ENCODE measurements around the gene GPR33. TPM values are rescaled to one million over a fixed set of nuclear protein-coding genes. Genes with fewer than 3 reads are reported as not detected.

The GPR33 gene
- polyA plus RNA-seq, 2 of the 4 experiments (the other 2 are of a cell fraction): not detected

GRCh38 chr14:31510222-31510621 is 22.4 kb upstream of the GPR33 start:
- ChIA-PET CTCF (interaction anchor here (0.7 to 5.0 kb wide), 16 partner anchors 9 to 1007 kb away, joined by 3 to 54 read pairs (median 4); no protein-coding TSS in a partner anchor), POLR2A (interaction anchor here (1.2 kb wide), 1 partner anchor 89 kb away, joined by 3 read pairs; no protein-coding TSS in a partner anchor)
- H3K27ac ChIP-seq: no peak overlapping the region
- H3K9me3 ChIP-seq: no peaks in the 10 kb centered on the region
- DNase-seq (ENCODE audit: low read depth in 1 of 2, low spot score in 1 of 2) (peak; percentile 16 to 33), ATAC-seq (no peak), FAIRE-seq (peak; percentile 61)
- TF ChIP-seq HOXB13 (CRISPR knock-in tag; IDR thresholded peaks at IDR 0.05; ENCODE audit: low read depth) (no peak), ZNF302 (CRISPR knock-in tag; IDR thresholded peaks at IDR 0.05) (no peak), NPAS2 (CRISPR knock-in tag; IDR thresholded peaks at IDR 0.05; ENCODE audit: borderline replicate concordance) (no peak), HOXA7 (CRISPR knock-in tag; IDR thresholded peaks at IDR 0.05) (no peak), PHF8 (IDR thresholded peaks at IDR 0.05; ENCODE audit: borderline replicate concordance, low read depth) (no peak), EHMT2 (IDR thresholded peaks at IDR 0.05; ENCODE audit: low read depth) (no peak), REST (IDR thresholded peaks at IDR 0.05) (no peak), HMGXB4 (CRISPR knock-in tag; IDR thresholded peaks at IDR 0.05; ENCODE audit: borderline replicate concordance) (no peak), MAFK (IDR thresholded peaks at IDR 0.05; ENCODE audit: partially characterized antibody) (no peak), CBX2 (IDR thresholded peaks at IDR 0.05; ENCODE audit: borderline replicate concordance, low read depth) (no peak), RFX5 (IDR thresholded peaks at IDR 0.05) (no peak), RAD21 (conservative IDR thresholded peaks at IDR 0.05 in 1 of 2, IDR thresholded peaks at IDR 0.05 in 1 of 2) (peak; percentile 76 to 85), MAZ (IDR thresholded peaks at IDR 0.05; ENCODE audit: borderline replicate concordance, low read depth, low read length) (no peak), RCOR1 (IDR thresholded peaks at IDR 0.05; ENCODE audit: low read depth, low read length) (no peak), HEYL (CRISPR knock-in tag; IDR thresholded peaks at IDR 0.05) (no peak), ZFP36 (IDR thresholded peaks at IDR 0.05; ENCODE audit: borderline replicate concordance, partially characterized antibody) (no peak), RARB (CRISPR knock-in tag; IDR thresholded peaks at IDR 0.05) (no peak), TFCP2L1 (CRISPR knock-in tag; IDR thresholded peaks at IDR 0.05) (no peak), CHD4 (IDR thresholded peaks at IDR 0.05; ENCODE audit: borderline replicate concordance) (no peak), CBX8 (IDR thresholded peaks at IDR 0.05) (no peak), FOSB (CRISPR knock-in tag; IDR thresholded peaks at IDR 0.05) (no peak), SMC3 (IDR thresholded peaks at IDR 0.05) (peak; percentile 82)
- TF ChIP-seq, protein P1, sequence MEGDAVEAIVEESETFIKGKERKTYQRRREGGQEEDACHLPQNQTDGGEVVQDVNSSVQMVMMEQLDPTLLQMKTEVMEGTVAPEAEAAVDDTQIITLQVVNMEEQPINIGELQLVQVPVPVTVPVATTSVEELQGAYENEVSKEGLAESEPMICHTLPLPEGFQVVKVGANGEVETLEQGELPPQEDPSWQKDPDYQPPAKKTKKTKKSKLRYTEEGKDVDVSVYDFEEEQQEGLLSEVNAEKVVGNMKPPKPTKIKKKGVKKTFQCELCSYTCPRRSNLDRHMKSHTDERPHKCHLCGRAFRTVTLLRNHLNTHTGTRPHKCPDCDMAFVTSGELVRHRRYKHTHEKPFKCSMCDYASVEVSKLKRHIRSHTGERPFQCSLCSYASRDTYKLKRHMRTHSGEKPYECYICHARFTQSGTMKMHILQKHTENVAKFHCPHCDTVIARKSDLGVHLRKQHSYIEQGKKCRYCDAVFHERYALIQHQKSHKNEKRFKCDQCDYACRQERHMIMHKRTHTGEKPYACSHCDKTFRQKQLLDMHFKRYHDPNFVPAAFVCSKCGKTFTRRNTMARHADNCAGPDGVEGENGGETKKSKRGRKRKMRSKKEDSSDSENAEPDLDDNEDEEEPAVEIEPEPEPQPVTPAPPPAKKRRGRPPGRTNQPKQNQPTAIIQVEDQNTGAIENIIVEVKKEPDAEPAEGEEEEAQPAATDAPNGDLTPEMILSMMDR (IDR thresholded peaks at IDR 0.05): peak; percentile 77
- TF ChIP-seq, protein P2, sequence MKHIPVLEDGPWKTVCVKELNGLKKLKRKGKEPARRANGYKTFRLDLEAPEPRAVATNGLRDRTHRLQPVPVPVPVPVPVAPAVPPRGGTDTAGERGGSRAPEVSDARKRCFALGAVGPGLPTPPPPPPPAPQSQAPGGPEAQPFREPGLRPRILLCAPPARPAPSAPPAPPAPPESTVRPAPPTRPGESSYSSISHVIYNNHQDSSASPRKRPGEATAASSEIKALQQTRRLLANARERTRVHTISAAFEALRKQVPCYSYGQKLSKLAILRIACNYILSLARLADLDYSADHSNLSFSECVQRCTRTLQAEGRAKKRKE (CRISPR knock-in tag; IDR thresholded peaks at IDR 0.05; ENCODE audit: low read depth): no peak
- H3K4me3 ChIP-seq: no peak overlapping the region
- no peak overlapping the region for H3K4me2 ChIP-seq
- H3K4me1 ChIP-seq: no peaks in the 10 kb centered on the region
